ENCODE data around the gene LGI1.

Gene LGI1

DNA sequence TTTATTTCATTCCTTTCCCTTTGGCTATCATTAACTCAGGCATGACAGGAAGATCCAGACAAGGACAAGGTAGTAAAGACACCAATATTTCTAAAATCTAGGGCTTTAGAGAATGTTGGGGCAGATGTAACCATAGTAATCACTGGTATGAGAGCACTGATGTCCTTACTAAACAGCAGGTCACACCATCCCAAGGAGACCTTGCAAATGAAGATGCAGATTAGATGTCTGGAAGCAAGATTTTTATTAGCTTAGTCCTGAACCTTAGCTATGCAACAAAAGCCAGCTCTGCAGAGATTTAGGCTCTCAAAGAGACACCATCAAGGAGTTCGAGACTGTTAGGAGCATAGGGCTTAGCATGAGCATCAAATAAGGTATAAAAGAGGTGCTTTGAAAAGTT, 31.7 kb upstream of the LGI1 start:
- Histone ChIP-seq H3K27me3 (peaks cover 37% of the 10 kb centered on the region), H3K27ac (no peak overlapping the region), H3K9me3 (no peaks in the 10 kb centered on the region), H3K4me3 (ENCODE audit: low read depth in 1 of 2, low read length in 1 of 2) (no peak overlapping the region), H3K4me1 (ENCODE audit: control insufficient read depth in 1 of 2, insufficient read depth in 1 of 2, low read depth in 1 of 2, low read length in 1 of 2) (no peaks in the 10 kb centered on the region), H3K36me3 (no peaks in the 10 kb centered on the region)
- TF ChIP-seq, protein P1, sequence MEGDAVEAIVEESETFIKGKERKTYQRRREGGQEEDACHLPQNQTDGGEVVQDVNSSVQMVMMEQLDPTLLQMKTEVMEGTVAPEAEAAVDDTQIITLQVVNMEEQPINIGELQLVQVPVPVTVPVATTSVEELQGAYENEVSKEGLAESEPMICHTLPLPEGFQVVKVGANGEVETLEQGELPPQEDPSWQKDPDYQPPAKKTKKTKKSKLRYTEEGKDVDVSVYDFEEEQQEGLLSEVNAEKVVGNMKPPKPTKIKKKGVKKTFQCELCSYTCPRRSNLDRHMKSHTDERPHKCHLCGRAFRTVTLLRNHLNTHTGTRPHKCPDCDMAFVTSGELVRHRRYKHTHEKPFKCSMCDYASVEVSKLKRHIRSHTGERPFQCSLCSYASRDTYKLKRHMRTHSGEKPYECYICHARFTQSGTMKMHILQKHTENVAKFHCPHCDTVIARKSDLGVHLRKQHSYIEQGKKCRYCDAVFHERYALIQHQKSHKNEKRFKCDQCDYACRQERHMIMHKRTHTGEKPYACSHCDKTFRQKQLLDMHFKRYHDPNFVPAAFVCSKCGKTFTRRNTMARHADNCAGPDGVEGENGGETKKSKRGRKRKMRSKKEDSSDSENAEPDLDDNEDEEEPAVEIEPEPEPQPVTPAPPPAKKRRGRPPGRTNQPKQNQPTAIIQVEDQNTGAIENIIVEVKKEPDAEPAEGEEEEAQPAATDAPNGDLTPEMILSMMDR (IDR thresholded peaks at IDR 0.05): no peak

DNA sequence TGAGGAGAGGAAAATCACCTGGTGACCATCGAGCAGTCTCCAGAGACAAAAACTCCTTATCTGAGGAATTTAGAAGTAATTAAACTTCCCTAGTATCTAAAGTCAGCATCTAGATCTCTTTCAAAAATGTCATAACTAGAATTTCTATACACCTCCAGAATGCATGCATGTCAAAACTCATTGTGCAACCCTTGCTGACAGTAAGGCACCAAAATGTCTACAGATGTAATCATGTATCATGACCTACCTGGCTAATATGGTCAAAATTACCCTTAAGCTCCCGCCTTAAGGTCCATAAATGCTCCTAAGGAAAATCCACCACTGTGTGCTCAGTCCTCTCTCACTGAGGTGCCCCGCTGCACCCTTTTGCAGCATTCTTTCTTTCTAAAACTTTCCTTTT, 16.4 kb upstream of the LGI1 start:
- peak overlapping the region; percentile 28 for H3K27ac ChIP-seq
- peaks cover 20 to 24% of the 10 kb centered on the region in 2 experiments for H3K4me1 ChIP-seq (ENCODE audit: control insufficient read depth in 1 of 2, insufficient read depth in 1 of 2, low read depth in 1 of 2, low read length in 1 of 2)
- no peak overlapping the region for H3K4me3 ChIP-seq (ENCODE audit: low read depth in 1 of 2, low read length in 1 of 2)
- TF ChIP-seq, protein P1 (IDR thresholded peaks at IDR 0.05): no peak
- no peaks in the 10 kb centered on the region for H3K36me3 ChIP-seq
- H3K27me3 ChIP-seq: peaks cover 22% of the 10 kb centered on the region
- no peaks in the 10 kb centered on the region for H3K9me3 ChIP-seq

DNA sequence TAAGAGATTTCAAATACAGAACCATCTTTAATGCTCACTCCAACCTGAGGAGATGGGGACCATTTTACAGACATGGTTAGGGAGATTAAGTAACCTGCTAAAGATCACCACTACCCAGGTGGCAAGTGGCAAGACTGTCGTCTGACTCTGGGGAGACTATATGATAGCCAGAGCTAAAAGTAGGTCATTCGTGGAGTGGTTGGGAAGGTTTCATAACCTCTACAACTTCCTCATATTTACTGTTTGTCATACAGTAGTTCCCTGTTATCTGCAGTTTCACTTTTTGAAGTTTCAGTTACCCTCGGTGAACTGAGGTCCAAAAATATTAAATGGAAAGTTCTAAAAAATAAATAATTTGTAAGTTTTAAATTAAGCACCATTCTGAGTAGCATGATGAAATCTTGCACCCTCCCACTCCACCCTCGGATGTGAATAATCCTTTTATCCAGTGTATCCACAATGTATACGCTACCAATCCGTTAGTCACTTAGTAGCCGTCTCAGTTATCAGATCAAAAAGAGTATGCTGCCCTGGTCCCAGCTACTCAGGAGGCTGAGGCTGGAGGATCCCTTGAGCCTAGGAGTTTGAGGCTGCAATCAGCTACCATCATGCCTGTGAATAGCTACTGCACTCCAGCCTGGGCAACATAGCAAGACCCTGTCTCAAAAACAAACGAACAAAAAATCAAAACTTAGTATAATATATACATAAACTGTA, 14.9 kb upstream of the LGI1 start:
- Histone ChIP-seq H3K9me3 (no peaks in the 10 kb centered on the region), H3K4me3 (ENCODE audit: low read depth in 1 of 2, low read length in 1 of 2) (peak overlapping the region; percentile 44 to 58), H3K27me3 (peaks cover 8% of the 10 kb centered on the region)

DNA sequence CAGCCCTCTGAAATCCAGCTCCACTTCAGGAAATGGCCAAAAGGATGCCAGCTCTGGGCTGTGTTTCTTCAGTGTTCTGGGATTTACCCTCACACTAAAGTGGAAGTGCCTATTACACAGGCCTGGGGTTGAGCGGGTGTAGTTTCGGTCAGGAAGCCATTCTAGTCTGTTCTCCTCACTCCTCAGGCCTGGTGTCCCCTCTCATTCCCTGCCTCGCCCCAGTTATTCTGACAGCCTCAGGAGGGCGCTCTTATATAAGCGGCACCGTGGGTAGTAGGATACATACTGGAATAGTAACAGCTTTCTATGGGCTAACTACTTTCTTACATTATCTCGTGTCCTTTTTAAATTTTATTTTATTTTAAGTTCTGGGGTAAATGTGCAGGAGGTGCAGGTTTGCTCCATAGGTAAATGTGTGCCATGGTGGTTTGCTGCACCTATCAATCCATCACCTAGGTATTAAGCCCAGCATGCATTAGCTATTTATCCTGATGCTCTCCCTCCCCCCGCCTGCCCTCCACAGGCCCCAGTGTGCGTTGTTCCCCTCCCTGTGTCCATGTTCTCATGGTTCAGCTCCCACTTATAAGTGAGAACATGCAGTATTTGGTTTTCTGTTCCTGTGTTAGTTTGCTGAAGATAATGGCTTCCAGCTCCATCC, 12.2 kb upstream of the LGI1 start:
- peaks cover 2% of the 10 kb centered on the region for H3K27me3 ChIP-seq
- H3K4me1 ChIP-seq (ENCODE audit: control insufficient read depth in 1 of 2, insufficient read depth in 1 of 2, low read depth in 1 of 2, low read length in 1 of 2): peaks cover 20 to 24% of the 10 kb centered on the region in 2 experiments
- TF ChIP-seq, protein P1 (IDR thresholded peaks at IDR 0.05): no peak
- H3K36me3 ChIP-seq: no peaks in the 10 kb centered on the region
- H3K27ac ChIP-seq: no peak overlapping the region
- H3K9me3 ChIP-seq: no peaks in the 10 kb centered on the region
- no peak overlapping the region for H3K4me3 ChIP-seq (ENCODE audit: low read depth in 1 of 2, low read length in 1 of 2)

More for the DNA sequence above, 14.9 kb upstream of the LGI1 start:
- TF ChIP-seq, protein P1 (IDR thresholded peaks at IDR 0.05): no peak
- Histone ChIP-seq H3K27ac (peak overlapping the region; percentile 86), H3K36me3 (no peaks in the 10 kb centered on the region), H3K4me1 (ENCODE audit: control insufficient read depth in 1 of 2, insufficient read depth in 1 of 2, low read depth in 1 of 2, low read length in 1 of 2) (peaks cover 20 to 24% of the 10 kb centered on the region in 2 experiments)

DNA sequence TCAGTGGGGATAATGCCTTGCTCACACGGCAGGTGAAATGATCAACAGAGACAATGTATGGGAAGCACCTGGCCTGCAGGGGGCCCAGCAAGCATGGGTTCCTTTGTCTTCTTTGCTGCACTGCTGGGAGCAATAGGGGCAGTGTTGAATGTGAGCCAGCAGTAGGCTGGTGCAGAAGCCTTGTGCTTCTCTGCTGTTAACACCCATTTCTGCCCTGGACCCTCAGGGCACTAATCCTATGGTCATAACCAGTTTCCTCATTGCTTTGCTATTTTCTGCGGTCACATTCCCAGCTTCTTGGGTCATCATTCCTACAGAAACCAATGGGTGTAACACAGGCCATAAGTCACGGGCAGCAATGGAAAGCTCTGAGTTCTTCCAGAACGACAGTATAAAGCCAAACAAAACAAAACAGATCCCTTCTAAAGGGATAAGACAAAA, 10.9 kb upstream of the LGI1 start:
- TF ChIP-seq, protein P1 (IDR thresholded peaks at IDR 0.05): no peak
- Histone ChIP-seq H3K9me3 (no peaks in the 10 kb centered on the region), H3K4me1 (ENCODE audit: control insufficient read depth in 1 of 2, insufficient read depth in 1 of 2, low read depth in 1 of 2, low read length in 1 of 2) (peaks cover 14 to 19% of the 10 kb centered on the region in 2 experiments), H3K27me3 (peaks cover 12% of the 10 kb centered on the region), H3K36me3 (no peaks in the 10 kb centered on the region), H3K27ac (peak overlapping the region; percentile 21), H3K4me3 (ENCODE audit: low read depth in 1 of 2, low read length in 1 of 2) (no peak overlapping the region)

Measured in neutrophil (primary cell).